NCI-H82 treated with DMSO at 0.1 percent for 48 hours (cell line): ENCODE measurements around the gene RNF213.

ENCODE experiments used
- DNase-seq: peaks from one replicate; lab custom pipeline; 2025; ENCODE audit not compliant: unreplicated experiment; lab: John Stamatoyannopoulos, UW

RNF213 gene

DNA sequence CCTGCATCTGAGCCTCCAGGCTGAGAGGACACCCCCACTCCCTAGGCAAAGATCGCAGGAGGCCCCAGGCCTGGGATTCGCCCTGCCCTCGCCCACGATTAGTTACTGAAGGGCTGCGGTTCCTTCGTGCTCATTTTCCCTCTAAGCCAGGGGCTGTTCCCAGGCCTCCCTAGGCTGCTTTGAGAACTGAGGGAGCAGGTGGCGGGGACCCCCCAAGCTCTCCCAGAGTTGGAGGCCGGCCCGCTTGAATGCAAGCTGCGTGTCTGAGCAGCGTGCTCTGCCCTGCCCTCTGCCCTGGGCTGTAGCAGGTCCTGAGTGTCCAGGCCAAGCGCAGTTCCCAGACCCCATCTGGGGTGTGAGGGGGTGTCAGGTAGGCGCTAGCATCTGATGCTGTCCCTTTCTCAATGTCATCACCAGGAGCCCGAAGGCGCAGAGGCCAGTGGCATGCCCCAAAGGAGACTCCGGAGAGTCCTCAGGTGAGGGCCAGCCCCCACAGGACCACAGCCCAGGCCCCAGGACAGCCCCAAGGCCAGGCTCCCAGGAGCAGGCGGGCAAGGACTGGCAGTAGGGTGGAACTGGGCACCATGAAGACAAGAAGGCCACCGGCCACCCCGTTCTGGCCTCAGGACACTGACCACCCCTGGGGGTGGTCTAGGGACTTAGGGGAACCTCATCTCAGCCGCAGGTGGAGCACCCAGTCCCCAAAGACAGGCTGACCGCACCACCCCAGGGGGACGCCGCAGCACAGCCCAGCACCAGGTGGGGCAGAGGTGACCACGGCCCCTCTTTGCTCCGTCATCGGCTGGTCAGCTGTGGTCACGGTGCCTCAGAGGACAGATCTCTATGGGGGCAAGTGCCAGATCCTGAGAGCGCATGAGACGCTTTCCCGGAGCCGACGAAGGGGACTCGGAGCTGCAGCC, 169.0 kb downstream of the RNF213 start:
- no peak for DNase-seq

DNA sequence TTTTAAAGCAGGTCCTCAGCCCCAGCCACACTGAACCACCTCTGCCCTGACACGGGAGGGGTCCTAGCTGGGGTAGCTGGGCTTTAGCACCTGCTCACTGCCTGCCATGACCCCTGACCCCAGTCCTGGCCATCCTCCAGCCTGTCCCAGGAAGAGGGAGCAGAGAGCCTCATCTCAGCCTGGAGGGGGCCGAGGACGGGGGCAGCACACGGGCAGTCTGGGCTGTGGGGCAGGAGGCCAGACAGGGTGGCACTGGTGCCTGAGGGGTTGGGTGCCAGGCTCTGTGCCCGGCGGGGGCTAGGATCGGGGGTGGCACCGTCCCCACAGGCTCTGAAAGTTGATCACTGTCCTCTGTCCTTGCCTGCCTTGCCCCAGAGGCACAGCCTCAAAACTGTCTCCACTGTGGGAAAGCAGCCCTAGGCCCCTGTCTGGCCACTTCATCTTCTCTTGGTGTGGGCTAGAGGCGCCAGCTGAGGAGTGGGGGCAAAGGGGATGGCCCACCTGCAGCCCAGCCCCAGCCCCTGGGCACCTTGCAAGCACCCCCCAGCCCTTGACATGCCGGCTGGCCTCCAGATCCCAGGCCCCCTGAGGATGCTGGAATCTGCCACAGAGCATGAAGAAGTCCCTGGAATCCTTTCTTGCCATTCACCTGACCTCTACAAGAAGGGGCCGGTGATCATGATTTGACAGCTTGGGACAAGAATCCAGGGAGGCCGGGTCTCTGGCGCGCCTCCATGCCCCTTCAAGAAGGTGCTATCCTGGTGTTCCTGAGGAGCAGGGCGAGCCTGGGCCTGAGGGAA, 170.0 kb downstream of the RNF213 start:
- no peak for DNase-seq

DNA sequence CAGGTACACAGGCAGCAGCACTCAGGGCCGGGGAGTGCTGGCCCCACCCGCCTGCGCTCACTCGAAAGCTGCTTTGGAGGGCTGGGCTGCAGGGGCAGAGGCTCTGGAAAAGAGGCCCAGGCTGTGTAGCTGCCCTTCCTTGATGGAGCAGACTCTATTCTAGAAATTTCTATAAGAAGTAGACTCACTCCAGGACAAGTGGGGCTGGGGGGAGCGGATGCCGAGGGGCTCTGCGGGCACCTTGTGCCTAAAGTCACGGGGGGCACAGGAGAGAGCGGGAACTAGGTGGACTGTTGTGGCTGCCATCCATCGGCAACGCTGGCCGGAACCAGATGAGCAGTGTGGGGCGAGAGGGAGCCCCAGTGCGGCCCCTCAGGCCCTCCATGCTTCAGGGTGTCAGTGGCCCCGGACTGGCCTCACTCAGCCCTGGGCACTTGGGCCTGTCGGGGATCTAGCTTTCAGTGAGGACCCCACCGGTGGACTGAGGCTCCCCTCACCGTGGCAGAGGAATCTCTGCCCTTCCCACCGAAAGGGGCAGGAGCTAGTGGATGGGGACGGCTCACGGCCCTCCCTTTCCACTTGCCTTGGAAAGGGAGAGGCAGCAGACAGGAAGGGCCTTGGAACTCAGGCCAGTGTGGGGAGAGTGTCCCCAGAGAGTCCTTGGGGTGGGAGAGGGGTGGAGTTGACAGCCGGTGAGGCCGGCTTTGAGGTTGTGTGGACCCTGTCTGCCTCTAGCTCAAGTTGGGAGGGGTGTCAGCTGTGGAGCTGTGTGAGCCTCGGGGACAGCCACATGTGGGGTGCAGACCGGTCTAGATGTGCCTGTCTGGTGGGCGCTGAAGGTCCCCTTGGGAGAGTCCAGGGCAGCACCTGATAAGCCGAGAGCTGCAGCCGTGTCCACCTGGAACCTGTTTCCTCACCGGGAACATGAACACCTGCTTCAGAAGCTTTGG, 170.9 kb downstream of the RNF213 start:
- no peak for DNase-seq

DNA sequence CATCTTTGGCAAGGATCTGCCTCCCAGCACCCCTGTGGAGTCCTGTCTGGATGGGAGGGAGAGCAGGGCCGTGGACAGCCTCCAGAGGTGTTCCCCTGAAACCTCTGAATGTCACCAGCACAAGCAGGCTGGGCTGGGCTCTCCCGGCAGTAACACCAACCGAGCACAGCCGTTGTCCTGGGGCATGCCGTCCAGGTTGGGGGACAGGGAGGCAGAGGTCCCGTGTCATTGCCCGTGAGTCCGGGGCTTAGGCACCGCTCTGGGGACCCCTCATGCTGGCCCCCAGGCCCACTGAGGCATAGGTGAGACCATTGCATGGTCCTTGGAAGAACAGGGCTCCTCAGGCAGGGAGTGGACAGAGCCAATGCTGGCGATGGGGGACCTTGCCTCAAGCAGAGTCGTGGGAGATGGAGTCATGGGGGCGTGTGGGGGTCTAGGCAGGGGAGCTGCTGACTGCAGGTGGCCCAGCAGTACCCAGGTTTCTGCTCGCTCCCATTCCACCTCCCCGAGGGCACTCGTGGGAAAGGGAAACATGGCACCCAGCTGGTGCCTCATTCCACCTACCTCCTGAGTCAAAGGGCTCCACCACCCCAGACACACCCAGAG, 171.8 kb downstream of the RNF213 start:
- DNase-seq = no peak

DNA sequence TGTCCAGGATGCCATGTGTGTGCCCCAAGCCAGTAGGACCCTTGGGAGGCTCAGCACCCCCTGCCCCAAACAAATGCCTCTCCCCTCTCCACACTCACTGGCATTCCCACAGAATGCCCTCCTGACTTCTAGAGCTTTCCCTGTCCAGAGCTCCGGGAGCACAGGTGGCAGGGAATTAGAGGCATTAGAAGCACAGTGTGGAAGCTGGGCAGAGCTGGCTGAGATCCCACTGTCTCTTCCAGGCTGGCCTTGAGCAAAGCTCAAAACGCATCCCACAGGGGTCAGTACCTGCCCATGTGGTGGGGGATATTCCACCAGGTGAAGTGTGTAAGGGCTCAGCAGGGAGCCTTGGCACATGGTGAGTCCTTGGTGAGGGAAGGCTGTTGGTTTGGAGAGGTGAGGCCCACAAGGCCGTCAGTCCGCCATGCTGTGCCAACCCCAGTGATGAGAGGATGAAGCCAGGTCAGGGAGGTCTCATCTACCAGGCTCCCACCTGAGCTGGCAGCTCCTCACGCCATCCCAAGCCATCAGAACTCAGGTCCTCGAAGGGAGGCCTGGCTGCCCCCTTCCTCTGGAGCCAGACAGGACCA, 172.4 kb downstream of the RNF213 start:
- no peak for DNase-seq

DNA sequence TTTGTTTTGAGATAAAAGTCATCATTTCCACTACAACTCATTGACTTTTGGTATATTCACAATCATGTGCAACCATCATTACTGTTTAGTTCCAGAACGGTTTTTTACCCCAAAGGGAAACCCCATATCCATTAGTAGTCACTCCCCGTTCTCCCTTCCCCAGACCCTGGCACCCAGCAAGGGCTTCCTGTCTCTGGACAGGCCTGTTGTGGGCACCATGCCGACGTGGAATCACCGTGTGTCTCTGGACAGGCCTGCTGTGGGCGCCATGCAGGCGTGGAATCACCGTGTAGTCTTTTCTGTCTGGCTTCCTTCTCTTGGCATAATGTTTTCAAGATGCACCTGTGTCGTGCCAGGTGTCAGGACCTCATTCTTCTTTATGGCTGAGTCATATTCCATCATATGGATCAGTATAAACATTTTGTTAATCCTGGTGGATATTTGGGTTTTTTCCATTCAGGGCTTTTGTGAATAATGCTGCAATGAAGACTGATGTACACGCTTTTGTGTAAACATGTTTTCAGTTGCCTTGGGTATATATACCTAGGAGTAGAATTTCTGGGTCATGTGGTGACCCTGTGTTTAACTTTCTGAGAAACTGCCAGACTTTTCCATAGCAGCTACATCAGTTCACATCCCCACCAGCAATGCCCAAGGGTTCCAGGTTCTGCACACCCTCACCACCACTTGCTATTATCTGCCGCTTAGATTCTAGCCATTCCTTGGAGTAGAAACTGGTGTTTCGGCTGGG, 173.4 kb downstream of the RNF213 start:
- no peak for DNase-seq

DNA sequence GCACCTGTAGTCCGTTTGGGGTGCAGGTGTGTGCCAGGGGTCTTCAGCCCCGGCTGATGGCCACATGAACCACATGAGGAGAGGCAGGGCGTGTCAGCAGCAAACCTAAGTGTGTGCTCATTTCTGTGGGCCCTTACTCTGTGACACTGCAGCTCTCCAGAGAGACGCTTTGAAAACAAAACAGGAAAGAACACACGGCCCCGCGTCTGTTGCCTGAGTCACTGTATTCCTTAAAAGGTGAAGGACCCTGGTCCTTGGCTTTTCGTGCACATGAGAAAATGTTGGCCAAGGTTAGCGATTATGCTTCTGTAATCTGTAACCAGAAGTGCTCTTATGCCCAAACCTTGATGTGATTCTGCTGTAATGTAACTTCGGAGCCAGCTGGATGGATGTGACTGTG, 176.9 kb downstream of the RNF213 start:
- no peak for DNase-seq

DNA sequence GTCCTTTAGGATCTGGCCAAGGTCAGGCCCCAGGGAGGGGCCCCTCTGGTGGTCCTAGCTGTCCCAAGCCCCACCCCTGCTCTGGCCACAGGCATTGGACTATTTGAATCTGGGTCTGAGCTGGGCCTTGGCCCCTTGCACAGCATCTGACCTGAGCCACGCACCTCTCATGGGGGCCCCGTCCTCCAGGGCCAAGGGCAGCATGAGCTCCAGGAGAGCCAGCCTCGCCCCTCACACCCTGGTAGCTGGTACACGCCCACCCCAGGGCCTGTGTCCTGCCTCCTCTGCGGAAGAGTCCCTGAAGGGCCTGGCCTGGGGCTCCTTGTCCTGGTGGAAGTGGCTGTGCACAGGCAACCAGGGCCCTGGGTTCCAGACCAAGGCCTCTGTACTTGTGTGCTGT, 178.2 kb downstream of the RNF213 start:
- DNase-seq = no peak

DNA sequence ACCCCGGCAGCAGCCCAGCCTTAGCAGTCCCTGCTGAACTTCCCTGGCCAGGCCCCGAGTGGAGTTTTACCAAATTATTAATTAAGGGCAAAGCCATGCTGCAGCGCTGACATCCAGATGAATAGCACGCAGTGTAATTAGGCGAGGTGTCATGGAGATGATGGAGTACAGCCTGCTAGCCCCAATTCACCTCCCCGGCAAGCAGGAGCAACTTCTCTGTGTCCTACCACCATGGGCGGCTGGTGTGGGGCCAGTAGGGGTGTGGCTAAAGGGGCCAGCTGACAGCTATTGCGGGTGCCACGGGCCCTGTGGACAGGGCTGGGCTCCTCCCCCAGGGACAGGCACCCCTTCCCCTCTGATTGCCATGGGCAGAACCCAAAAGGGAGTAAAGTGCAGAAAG, 178.8 kb downstream of the RNF213 start:
- DNase-seq = no peak

DNA sequence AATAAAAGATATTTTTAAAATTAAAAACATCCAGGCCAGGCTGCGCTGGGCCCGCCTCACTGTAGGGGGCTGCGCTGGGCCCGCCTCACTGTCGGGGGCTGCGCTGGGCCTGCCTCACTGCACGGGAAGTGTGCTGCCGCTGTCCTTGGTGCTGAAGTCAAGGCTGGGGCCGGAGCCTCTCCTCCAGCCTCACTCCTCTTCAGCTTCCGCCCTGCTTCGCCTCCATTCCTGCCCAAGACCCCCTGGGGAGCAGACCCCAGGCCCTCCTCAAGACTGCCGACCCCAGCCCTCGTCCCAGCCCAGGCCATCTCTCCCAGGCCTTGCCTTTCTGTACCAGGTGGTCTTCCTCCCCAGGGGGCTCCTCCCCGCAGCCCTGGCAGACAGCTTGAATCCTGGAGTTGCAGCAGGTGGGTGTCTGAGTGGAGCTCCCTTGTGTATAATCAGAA, 180.5 kb downstream of the RNF213 start:
- DNase-seq = no peak

DNA sequence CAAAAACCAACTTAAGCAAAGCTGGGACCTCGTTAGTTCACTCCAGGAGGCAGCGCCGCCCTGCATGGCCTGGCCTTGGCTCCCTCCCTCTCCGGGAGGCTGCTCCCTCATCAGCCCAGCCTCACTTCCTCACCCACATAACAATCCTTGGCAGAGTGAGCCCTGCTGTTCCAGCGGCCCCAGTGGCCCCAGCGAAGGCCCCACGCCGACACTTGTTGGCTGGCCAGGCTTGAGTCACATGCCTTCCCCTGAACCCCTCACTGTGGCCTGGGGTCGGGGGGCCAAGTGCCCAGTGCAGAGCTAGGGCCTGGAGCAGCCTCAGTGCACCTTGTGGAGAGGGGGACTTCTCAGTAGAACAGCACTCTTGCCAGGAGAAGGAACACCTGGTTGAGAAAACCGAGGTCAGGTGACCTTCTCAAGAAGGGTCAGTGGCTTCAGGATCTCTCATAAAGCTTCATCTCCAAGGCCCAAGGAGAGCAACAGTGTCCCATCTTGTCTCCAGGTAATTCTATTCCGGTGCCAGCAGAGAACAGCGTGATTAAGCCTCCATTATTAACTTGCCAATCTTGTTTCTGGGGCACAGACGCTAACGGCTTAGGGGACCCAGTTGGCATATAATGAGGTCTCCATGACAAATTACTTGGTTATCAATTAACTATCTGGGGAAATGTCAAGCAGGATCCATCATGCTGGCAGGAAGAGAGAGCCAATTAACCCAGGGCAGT, 181.1 kb downstream of the RNF213 start:
- DNase-seq = no peak

DNA sequence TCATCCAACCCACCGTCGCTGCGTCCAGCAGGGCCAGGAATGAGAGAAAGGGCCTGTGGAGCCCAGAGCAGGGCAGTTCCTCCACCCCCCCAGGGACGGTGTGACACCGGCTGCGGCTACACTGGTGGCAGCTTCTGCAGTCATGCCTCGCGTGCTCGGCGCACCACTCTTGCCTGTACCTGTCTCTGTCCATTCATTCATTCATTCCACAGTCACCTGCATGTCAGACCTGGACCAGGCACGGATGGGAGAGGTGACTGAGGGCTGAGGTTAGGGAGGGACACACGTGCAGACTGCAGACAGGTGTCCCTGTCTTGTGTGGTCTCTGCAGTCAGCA, 181.6 kb downstream of the RNF213 start:
- DNase-seq = no peak

DNA sequence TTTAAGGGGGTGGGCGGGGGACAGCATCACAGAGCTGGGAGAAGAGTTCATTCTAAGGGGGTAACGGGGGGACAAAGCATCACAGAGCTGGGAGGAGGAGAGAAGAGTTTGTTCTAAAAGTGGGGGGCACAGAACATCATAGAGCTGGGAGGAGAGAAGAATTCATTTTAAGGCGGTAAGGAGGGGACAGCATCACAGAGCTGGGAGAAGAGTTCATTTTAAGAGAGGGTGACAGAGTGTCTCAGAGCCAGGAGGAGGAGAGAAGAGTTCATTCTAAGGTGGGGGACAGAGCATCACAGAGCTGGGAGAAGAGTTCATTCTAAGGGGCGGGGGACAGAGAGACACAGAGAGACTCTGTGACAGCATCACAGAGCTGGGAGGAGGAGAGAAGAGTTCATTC, 182.1 kb downstream of the RNF213 start:
- DNase-seq = no peak

DNA sequence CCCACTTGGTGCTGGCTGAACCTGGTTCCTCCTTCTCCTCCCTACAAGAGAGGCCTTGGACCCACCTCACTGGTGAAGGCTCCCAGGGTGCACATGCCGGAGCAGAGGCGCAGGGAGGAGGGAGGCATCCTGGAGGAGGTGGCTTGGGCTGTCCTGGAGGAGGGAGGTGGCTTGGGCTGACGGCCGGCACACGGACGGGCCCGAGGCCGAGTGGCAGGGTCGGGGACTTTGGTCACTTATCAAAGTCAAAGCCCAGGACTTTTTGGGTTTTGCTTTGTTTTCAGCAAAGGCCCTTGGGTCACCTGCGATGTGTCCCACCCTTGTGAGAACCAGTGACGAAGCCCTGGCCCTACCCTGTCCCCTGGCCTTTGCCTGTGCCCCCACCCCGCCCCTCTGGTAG, 182.8 kb downstream of the RNF213 start:
- no peak for DNase-seq

DNA sequence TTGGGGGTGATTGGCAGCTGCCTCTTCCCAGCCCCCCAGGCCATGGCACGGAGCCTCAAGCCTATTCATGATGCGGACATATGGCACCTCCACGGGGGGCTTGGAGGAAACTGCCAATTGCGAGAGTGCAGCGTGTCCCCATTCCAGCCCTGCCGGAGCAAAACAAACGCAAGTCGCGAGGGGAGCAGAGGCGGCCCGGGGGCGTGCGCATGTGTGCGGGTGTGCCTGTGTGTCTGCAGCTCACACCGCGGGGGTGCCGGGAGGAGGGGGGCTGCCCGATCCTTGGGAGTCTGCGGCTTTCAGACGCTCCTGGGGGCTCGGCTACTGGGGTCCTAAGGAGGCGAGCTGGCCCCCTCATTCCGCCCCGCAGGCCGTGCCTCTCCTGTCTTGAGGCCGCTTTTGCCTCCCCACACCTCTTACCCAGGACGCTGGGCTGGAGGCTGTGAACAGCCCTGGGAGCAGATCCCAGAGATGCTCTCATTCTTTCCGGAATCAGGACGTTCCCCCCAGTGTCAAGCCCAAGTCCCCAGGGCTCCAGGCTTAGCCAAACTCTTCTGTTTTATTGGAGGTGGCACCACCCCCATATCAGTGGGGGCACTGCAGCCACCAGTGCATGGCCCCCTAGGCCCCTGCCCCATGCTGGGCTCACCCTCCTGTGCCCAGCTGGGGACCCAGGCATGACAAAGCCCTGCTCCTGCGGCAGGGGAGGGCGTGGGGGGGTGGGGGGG, 183.4 kb downstream of the RNF213 start:
- no peak for DNase-seq

DNA sequence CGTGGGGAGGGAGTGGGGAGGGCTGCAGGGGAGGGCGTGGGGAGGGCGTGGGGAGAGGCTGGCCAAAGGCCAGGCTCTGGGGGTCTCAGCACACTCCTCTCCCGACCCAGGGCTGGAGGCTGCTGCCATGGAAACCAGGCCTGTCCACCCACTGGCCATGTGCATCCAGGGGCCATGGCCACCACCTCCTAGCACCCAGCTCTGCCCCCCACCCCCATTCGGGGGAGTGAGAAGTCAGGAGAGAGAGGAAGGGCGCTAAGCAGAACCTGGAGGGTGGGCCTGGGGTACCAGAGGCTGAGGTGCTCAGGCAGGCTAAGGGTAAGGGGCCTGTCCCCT, 184.0 kb downstream of the RNF213 start:
- no peak for DNase-seq

DNA sequence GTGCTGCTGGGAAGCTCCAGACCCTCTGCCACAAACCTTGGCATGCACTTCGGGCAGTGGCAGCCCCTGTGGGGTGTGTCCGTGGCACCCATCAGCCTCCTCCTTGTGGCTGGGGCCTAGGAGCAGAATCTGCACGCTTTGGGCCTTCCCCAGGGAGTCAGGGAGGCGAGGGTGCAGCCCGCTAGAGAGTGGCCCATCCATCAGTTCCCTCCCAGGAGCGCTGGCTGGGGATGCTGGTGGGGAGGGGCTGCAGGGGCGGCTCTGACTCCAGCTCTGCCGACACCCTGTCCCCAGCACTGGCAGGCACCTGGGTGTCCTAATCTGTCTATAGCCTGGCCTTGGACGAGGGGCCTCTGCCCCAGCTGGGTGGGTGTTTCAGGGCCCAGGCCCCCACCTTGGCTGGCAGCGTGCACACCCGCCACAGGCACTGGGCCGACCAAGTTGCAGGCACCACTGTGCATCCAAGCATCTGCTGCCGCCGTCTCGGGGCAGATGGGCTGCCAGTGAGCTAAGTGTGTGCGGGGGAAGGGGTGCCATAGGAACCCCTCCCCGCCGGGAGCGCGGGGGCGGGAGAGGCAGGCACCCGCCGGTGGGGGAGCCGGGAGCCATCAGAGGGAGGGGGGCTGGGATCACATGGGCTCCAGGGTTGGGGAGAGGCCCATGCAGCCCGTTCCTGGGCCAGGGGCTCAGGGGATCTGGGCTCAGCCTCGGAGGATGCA, 184.5 kb downstream of the RNF213 start:
- peak; percentile 13 for DNase-seq

DNA sequence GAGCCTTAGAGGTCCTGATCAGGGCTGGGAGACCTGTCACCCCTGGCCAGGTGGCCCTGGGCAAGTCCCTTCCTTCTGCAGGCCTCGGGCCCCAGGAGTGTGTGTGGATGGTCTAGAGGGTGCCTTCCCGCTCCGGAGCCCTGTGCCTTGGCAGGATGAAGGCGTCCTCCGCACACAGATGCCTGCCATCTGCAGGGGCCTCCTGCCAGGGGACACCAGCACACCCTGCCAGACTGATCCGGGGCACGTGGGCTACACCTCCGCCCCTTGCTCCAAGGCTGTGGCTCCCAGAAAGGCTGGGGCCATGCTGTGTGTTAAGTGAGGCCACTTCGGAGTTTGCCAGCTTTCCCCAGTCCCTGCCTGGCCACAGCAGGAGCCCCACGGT, 185.1 kb downstream of the RNF213 start:
- DNase-seq = no peak
